ENCODE data around the gene FAM181B. TPM values are rescaled to one million over a fixed set of nuclear protein-coding genes. Genes with fewer than 3 reads are reported as not detected.

Gene FAM181B
- total RNA-seq, 4 donors from 2014 or later: 0.55 to 0.64 TPM; not detected in 2

GRCh38 chr11:82730286-82730685, 3.4 kb downstream of the FAM181B start:
- H3K27ac ChIP-seq: no peak overlapping the region
- WGBS, 2 donors (ENCODE audit: low coverage in 1 of 2): 72 to 74% methylated on average over 4 of the region's 4 CpGs
- TF ChIP-seq CTCF (IDR thresholded peaks at IDR 0.05) (no peak), EP300 (IDR thresholded peaks at IDR 0.05; ENCODE audit: low read depth) (no peak), POLR2AphosphoS5 (IDR thresholded peaks at IDR 0.05) (no peak), POLR2A (IDR thresholded peaks at IDR 0.05) (no peak)
- no peaks in the 10 kb centered on the region for H3K9me3 ChIP-seq
- peaks cover 55% of the 10 kb centered on the region for H3K27me3 ChIP-seq
- H3K36me3 ChIP-seq: no peaks in the 10 kb centered on the region
- in situ Hi-C loops (cut with MboI; ENCODE audit: low pct_ligation_motif_present in 1 of 4, low pct_unique_long_range_greater_than_20kb in 1 of 4, low sequenced_read_pairs in 3 of 4): no loop called here
- DNase-seq: no peak
- intact Hi-C loops (cut with DNase I; ENCODE audit: low total_unique reads): no loop called here
- H3K4me3 ChIP-seq: no peak overlapping the region
- peaks cover 0 to 10% (median 7%) of the 10 kb centered on the region in 4 donors for H3K4me1 ChIP-seq

- TF ChIP-seq EP300 (IDR thresholded peaks at IDR 0.05; ENCODE audit: low read depth) (no peak), POLR2A (IDR thresholded peaks at IDR 0.05) (no peak)
- no peak overlapping the region for H3K4me3 ChIP-seq
- H3K36me3 ChIP-seq: no peaks in the 10 kb centered on the region
- WGBS, 2 donors (ENCODE audit: low coverage in 1 of 2): 64 to 72% methylated on average over 2 to 5 of the region's 5 CpGs
- no peaks in the 10 kb centered on the region for H3K4me1 ChIP-seq
- no peaks in the 10 kb centered on the region for H3K9me3 ChIP-seq
- no peak overlapping the region for H3K27ac ChIP-seq
- H3K27me3 ChIP-seq: no peaks in the 10 kb centered on the region
- intact Hi-C loops (cut with DNase I; ENCODE audit: low total_unique reads): no loop called here
- DNase-seq: no peak
- in situ Hi-C loops (cut with MboI; ENCODE audit: low pct_ligation_motif_present in 1 of 4, low pct_unique_long_range_greater_than_20kb in 1 of 4, low sequenced_read_pairs in 3 of 4): loop anchor here (25.0 kb wide), 2 partner anchors 513 to 1088 kb away; no protein-coding TSS in a partner anchor
Measured at GRCh38 chr11:82724026-82724425, 9.6 kb downstream of the FAM181B start.

GRCh38 chr11:82722231-82722630, 11.4 kb downstream of the FAM181B start:
- in situ Hi-C loops (cut with MboI; ENCODE audit: low pct_ligation_motif_present in 1 of 4, low pct_unique_long_range_greater_than_20kb in 1 of 4, low sequenced_read_pairs in 3 of 4): loop anchor here (25.0 kb wide), 2 partner anchors 515 to 1090 kb away; no protein-coding TSS in a partner anchor
- TF ChIP-seq EP300 (IDR thresholded peaks at IDR 0.05; ENCODE audit: low read depth): no peak
- no peak for TF ChIP-seq POLR2A (IDR thresholded peaks at IDR 0.05)
- TF ChIP-seq POLR2AphosphoS5 (IDR thresholded peaks at IDR 0.05): no peak
- no peak for TF ChIP-seq CTCF (IDR thresholded peaks at IDR 0.05)

GRCh38 chr11:82720267-82721065, 13.2 kb downstream of the FAM181B start:
- in situ Hi-C loops (cut with MboI; ENCODE audit: low pct_ligation_motif_present in 1 of 4, low pct_unique_long_range_greater_than_20kb in 1 of 4, low sequenced_read_pairs in 3 of 4): loop anchor here (25.0 kb wide), 2 partner anchors 517 to 1092 kb away; no protein-coding TSS in a partner anchor
- 62 to 76% methylated on average over 6 to 15 of the region's 15 CpGs for WGBS, 2 donors (ENCODE audit: low coverage in 1 of 2)

More at GRCh38 chr11:82722231-82722630, 11.4 kb downstream of the FAM181B start:
- Histone ChIP-seq H3K4me1 (no peaks in the 10 kb centered on the region), H3K9me3 (no peaks in the 10 kb centered on the region), H3K27me3 (no peaks in the 10 kb centered on the region), H3K27ac (no peak overlapping the region), H3K4me3 (no peak overlapping the region), H3K36me3 (no peaks in the 10 kb centered on the region)
- intact Hi-C loops (cut with DNase I; ENCODE audit: low total_unique reads): no loop called here
- DNase-seq: no peak

More at GRCh38 chr11:82720267-82721065, 13.2 kb downstream of the FAM181B start:
- Histone ChIP-seq H3K4me3 (no peak overlapping the region), H3K27ac (peak overlapping the region in 1 of 4 donors; percentile 22), H3K4me1 (no peaks in the 10 kb centered on the region), H3K36me3 (no peaks in the 10 kb centered on the region), H3K27me3 (no peaks in the 10 kb centered on the region), H3K9me3 (no peaks in the 10 kb centered on the region)
- intact Hi-C loops (cut with DNase I; ENCODE audit: low total_unique reads): no loop called here
- TF ChIP-seq EP300 (IDR thresholded peaks at IDR 0.05; ENCODE audit: low read depth) (no peak), POLR2A (IDR thresholded peaks at IDR 0.05) (no peak), POLR2AphosphoS5 (IDR thresholded peaks at IDR 0.05) (no peak), CTCF (IDR thresholded peaks at IDR 0.05) (no peak)
- peak; percentile 19 for DNase-seq
